Measurements from ENCODE around the gene TMEM116.
"Not testable (repeated sequence)": the region's sequence is repeated elsewhere in the genome, so short reads cannot be mapped to it uniquely, and the experiment has no call there.

Gene TMEM116

DNA sequence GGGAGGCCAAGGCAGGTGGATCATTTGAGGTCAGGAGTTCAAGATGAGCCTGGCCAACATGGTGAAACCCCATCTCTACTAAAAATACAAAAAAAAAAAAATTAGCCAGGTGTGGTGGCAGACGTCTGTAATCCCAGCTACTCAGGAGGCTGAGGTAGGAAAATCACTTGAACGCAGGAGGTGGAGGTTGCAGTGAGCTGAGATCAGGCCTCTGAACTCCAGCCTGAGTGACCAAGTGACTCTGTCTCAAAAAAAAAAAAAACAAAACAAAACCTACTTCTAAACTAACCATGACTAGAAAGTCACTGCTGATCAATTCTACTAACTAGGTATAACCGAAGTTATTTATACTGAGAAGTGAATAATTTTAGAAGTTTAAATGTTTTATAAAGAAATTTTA, 3.4 kb downstream of the TMEM116 start:
- DNase-seq (ENCODE audit: low spot score), result not testable (repeated sequence)

DNA sequence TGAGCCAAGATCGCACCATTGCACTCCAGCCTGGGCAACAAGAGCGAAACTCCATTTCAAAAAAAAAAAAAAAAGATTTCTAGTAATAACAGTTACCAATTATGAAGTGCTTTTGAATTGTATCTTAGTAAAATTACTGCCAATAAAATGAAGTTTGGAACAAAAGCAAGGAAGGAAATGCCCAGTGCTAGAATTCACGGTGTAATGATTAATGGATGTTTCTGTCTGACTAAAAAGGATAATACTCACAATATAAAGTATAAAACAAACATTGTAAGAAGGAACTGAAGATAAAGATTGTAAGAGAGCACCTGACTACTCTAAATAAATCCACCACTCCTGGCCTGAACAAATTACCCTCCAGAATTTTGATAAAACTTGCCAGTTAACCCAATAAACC, 4.0 kb downstream of the TMEM116 start:
- no peak for DNase-seq (ENCODE audit: low spot score)

DNA sequence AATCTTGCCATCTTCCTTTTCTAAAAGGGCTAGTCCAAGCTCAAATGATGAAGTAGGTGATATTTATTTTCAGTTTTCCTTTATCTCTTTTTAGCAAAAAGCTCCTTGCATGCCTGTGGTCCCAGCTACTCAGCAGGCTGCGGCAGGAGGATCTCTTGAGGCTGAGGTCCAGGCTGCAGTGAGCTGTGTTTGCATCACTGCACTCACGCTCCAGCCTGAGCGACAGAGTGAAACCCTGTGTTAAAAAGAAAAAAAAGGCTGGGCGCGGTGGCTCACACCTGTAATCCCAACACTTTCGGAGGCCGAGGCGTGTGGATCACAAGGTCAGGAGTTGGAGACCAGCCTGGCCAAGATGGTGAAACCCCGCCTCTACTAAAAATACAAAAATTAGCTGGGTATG, 5.0 kb downstream of the TMEM116 start:
- no peak for DNase-seq (ENCODE audit: low spot score)

DNA sequence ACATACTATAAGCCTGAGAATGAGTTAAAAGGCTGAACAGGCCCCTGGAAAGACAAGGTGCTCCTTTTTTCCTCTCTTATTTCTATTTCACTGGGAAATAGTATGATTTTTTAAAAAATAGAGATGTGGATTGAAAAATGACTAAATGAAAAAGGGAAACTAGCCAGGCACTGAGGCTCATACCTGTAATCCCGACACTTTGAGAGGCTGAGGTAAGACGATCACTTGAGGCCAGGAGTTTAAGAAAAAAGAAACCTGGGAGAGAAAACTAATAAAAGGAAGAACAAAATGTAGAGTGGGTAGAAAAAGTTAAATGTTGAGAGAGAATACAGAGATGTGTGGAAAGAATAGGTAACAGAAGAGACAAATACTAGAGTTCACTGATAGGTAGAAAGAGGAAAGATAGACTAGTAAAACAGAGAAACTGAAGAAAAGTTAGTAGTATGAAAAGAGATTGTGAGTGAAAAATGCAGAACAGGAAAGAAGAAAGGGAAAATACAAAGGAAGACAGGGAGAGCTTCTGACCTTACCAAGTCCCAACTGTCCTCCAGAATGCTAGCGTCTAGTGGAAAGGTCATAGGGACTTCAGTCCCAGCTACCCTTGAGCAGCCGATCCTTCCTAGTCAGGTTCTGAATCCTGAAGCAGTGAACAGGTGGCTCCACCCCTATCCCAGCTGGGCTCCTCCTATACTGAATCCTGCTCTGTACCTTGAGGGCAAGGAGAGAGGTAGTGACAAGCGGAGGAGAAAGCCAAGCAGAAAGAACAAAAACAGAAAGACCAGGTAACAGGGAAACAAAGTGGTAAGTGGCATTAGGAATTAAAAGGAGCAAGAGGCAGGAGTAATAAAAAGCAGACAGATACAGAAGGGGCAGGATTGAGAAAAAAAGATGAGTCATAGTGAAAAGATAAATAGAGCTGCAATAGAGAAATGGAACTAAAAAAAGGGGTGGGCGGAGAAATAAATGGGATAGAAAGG, 7.3 kb downstream of the TMEM116 start:
- DNase-seq (ENCODE audit: low spot score), result no peak

DNA sequence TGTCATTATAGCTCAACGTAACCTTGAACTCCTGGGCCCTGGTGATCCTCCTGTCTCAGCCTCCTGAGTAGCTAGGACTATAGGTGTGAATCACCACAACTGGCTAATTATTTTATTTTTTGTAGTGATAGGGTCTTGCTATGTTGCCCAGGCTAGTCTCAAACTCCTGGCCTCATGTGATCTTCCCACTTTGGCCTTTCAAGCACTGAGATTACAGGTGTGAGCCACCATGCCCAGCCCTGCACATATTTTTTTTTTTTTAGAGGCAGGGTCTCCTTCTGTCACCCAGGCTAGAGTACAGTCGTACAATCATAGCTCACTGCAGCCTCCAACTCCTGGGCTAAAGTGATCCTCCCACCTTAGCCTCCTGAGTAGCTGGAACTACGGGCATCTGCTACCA, 8.9 kb downstream of the TMEM116 start:
- DNase-seq (ENCODE audit: low spot score), result no peak

DNA sequence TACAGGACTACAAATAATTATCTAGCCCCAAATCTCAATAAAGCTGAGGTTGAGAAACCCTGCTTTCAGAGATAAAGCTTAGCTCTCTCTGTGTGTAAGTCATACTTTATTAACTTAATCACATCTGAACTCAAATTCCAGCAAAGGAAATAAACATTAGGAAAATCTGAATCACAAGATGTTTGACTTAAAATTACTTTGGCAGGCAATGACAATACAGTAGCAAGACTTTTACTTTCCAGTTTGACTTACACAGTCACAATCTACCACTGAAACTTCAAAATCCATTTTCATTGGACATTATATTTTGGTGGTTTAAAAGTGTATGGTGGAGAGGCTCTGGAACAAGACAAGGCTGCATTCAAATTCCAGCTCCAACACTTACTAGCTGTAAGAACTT, 11.4 kb downstream of the TMEM116 start:
- no peak for DNase-seq (ENCODE audit: low spot score)

DNA sequence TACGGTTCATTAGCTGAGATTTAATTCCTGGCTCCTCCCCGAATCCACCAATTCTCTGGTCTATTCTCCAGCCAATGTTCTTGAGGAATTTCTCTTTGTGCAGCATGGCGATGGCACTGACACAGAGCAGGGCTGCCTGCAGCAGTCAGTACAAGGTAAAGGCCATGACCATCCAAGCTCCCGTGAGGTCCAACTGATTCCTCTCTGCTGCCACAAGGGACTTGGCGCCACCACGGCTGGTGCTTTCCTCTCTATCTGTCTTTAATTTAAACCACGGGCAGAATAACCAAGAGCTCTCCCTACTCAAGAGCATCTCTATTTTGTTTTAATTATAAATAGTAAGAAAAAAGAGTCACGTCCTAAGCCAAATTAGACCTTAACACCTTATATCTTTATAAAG, 12.1 kb downstream of the TMEM116 start:
- DNase-seq (ENCODE audit: low spot score), result no peak

DNA sequence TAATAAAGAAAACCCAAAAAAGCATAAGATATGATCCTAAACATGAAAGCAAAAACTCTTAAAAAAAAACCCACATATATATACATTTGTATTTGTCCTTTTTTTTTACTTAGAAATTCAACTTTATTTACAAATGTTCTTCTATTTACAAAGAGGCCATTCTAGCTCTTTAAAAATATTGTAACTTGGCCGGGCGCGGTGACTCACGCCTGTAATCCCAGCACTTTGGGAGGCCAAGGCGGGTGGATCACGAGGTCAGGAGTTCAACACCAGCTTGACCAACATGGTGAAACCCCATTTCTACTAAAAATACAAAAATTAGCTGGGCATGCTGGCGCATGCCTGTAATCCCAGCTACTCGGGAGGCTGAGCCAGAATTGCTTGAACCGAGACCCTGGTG, 13.8 kb downstream of the TMEM116 start:
- DNase-seq (ENCODE audit: low spot score), result not testable (repeated sequence)

DNA sequence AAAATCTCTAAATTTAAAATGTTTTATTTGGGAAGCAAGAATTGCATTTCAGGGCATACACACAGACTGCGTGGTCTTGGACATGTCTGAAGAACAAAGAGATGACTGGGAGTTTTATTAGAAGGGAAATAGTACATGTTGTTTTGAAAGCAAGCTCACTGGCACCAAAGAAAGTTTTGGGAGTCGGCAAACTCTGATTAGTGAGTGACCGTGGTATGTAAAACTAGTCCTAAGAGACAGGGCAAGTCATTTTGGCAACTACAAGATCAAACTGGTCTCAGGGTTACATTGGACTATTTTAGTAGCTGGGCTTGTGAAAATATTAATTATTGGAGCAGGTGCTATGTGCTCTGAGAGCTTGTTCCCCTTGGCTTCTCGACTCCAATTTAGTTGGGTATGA, 14.9 kb downstream of the TMEM116 start:
- DNase-seq (ENCODE audit: low spot score), result no peak

DNA sequence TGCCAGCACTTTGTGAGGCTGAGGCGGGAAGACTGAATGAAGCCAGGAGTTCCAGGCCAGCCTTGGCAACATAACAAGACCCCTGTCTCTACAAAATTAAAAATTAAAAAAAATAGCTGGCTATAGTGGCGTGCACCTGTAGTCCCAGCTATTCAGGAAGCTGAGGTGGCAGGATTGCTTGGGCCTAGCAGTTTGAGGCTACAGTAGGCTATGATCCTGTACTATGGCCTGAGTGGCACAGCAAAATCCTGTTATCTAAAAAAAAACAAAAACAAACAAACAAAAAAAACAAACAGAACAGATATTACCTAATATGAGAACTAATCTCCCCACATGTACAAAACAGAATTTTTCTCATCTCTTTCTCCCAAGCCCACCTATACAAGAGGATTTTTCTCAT, 15.7 kb downstream of the TMEM116 start:
- DNase-seq (ENCODE audit: low spot score), result no peak

DNA sequence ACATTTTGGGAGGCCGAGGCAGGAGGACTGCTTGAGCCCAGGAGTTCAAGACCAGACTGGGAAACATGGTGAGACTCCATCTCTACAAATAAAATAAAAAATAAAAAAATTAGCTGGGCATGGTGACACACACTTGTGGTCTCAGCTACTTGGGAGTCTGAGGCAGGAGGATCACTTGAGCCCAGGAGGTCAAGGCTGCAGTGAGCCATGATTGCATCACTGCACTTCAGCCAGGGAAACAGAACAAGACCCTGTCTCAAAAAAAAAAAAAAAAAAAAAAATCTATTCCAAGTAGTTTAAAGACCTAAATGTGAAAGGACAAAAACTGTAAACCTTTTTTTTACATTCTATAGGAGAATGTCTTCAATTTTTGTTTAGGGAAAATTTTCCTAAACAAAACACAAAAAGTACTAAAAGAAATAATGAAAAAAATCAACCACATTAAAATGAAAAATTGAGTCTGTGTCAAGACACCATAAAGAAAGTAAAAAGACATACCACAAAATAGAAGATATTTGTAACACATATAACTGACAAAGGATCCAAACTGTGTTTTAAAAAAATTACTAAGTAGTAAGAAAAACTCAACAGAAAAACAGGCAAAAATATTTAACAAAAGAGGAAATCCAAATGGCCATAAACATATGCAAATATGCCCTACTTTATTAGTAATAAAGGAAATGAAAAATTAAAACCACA, 17.0 kb downstream of the TMEM116 start:
- no peak for DNase-seq (ENCODE audit: low spot score)

DNA sequence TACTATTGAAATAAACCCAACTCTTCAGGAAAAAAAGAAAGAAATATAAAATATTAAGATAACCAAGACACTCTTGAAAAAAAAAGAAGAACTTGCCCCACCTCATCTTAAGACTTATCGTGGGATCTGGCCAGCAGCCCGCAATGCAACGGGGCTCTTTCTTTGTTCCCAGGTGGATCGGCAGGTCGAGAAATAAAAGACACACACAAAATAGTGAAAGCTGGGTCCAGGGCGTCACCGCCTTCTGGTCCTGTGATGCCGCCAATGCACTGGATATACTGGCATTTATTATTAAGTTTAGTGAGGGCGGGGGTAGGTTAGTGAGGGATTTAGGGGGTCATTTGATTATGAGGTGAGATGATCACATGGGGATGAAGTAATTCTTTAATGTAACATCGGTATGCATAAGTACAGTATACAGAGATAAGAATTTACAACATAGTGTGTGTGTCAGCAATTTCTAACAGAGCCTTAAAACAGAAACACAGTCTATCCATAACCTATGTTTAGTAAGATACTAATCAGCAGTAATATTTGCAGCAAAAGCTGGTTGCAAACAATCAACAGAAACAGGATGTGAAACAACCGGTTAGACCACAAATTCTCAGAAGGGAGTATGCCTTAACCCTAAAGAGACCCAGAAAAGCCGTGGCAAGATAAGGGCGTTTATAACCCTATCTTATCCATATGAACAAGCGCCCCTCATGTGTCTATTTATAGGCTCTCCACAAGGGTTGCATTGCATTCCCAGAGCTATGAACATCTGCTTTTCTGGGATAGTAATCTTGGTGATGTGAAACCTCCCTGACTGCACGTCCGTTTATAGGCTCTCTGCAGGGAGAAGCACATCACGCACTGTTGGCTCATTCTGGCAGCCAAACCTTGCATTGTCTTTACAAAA, 18.5 kb downstream of the TMEM116 start:
- DNase-seq (ENCODE audit: low spot score), result not testable (repeated sequence)

DNA sequence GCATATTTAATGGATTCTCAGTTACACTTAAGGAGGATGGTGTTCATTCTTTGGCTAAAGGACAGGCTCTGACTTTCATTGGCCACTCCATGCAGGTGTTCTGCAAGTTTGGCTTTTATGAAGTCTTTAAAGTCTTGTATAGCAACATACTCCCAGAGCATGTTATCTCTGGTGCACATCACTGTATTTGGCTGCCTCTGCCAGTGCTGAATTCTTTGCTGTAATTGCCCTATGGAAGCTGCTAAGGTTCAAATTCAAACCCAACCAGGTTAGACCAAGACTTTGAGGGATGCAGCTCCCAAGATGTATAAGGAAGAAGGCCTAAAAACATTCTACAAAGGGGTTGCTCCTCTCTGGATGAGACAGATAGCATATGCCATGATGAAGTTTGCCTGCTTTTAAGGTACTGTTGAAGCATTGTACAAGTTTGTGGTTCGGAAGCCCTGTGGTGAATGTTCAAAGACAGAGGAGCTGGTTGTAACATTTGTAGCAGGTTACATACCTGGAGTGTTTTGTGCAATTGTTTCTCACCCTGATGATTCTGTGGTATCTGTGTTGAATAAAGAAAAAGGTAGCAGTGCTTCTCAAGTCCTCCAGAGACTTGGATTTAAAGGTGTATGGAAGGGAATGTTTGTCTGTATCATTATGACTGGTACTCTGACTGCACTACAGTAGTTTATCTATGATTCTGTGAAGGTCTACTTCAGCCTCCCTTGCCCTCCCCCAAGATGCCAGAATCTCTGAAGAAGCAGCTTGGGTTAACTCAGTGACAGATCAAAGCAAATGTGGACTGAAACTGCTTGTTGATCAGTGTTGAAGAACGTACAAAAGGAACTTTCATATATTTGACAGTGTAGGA, 19.4 kb downstream of the TMEM116 start:
- no peak for DNase-seq (ENCODE audit: low spot score)

DNA sequence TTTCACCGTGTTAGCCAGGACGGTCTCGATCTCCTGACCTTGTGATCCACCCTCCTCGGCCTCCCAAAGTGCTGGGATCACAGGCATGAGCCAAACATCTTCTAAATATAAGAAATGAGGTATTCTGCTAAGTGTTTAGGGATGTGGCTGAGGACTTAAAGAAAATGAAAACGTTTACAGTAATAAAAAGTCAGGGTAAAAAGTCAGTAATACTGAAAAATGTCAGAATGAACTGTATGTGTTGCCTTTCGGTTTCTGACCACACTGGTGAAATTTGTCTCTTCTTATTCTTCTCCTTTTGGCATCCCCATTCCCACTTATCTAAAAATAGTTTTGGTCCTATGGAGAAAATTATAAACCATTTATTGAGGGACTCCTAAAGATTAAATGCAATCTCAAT, 20.5 kb downstream of the TMEM116 start:
- DNase-seq (ENCODE audit: low spot score), result no peak

DNA sequence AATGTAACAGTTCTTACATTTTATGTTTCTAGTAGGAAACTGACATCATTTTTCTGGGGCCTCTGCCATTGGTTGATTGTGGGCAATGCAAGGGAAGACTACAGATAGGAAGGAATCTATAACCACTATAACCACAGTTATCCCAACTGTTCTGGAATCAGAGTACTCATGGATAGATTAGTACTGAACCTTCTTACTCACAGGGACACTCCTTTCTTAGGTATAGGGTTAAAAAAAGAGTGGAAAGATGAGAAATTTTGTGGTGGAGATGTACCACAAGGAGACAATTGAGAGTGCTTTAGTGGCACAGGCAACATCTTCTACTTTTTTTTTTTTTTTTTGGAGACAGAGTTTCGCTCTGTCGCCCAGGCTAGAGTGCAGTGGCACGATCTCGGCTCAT, 21.0 kb downstream of the TMEM116 start:
- peak; percentile 16 for DNase-seq (ENCODE audit: low spot score)

DNA sequence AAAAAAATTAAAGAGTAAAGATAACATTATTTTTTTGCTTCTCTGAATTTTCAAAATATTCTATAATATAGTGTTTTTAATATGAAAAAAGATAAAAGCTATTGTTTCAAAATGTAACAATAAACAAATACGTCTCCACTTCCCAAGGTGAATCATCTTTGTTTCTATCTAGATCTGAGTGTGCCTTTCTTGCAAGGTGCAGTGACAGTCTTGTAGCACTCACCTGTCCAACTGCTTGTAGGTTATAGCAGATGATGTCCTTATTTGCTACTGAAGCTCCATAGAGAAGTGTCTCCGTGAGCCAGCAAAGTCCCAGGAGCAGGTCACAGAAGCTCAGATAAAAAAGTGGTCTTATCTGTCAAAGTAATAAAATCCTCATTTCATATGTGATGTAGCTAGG, 21.4 kb downstream of the TMEM116 start:
- no peak for DNase-seq (ENCODE audit: low spot score)

DNA sequence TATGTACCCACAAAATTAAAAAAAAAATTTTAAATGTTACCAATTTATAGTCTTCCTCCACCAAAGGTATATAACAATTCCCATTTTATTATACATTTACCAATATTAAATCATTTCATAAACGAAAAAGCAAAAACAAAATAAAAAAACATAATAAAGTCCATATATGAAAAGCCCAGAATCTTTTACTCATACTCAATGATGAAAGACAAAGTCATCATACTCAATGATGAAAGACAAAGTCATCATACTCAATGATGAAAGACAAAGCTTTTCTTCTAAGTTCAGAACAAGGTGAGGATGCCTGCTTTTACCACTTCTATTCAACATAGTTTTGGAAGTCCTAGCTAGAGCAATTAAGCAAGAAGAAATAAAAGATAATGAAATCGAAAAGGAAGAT, 28.1 kb downstream of the TMEM116 start:
- no peak for DNase-seq (ENCODE audit: low spot score)

DNA sequence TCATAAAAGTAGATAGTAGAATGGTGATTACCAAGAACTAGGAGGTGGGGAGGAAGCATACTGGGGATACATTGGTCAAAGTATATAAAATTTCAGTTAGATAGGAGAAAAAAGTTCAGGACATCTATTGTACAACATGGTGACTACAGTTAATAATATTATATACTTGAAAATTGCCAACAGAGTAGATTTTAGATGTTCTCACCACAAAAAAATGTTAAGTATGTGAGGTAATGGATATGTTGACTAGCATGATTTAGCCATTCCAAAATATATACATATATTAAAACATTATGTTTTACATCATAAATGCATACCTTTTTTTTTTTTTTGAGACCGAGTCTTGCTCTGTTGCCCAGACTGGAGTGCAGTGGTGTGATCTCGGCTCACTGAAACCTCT, 31.0 kb downstream of the TMEM116 start:
- DNase-seq (ENCODE audit: low spot score), result no peak

DNA sequence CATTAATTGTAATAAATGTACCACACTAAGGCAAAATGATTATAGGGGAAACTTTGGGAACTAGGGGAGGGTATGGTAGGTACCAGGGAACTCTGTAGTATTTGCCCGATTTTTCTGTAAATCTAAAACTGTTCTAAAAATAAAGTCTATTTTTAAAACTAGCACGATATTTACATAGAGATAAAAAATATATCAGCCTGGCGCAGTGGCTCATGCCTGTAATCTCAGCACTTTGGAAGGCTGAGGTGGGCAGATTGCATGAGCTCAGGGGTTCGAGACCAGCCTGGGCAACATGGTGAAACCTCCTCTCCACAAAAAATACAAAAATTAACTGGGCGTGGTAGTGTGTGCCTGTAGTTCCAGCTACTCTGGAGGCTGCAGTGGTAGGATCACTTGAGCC, 32.4 kb downstream of the TMEM116 start:
- DNase-seq (ENCODE audit: low spot score), result no peak

DNA sequence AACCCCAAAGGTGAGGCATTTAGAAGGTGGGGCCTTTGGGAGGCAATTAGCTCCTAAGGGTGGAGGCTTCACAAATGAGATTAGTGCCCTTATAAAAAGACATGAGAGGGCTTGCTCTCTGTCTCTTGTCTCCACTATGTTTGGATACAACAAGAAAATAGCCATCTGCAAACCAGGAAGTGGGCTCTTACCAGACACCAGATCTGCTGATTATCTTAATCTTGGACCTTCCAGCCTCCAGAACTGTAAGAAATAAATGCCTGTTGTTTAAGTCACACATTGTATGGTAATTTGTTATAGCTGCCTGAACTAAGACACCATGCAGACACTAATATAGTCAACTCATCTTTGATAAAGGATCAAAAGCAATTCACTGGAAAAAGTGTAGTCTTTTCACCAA, 34.4 kb downstream of the TMEM116 start:
- DNase-seq (ENCODE audit: low spot score), result no peak

DNA sequence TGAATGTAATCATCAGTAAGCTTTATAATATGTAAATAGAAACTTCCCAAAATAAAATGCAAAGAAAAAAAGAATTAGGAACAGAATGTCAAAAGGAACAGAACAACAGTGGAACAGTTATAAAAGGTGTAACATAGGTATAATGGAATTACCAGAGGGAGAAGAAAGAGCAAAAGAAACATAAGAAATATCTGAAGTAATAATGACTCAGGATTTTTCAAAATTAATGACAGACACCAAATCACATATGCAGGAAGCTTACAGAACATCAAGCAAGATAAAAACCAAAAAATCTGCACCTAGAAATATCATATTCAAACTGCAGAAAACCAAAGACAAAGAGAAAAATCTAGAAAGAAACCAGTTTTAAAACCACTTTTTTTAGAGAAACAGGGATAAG, 36.1 kb downstream of the TMEM116 start:
- DNase-seq (ENCODE audit: low spot score), result no peak

Measured in hepatic stellate cell (primary cell).